KOPT-K1 (cell line): ENCODE results near the gene LTBP2.

Experiments used
- H3K27ac ChIP-seq: fragments of 200-600 bp; sonication (generic); 2 replicates; pipeline ENCODE4 v1.5.1; 2016; ENCODE audit warnings: antibody characterized with exemption, mild to moderate bottlenecking, low read depth, low read length; ENCODE audit not compliant: poor library complexity, severe bottlenecking
- H3K36me3 ChIP-seq: fragments of 200-600 bp; sonication (generic); 2 replicates; pipeline ENCODE4 v1.5.1; 2017; ENCODE audit warnings: antibody characterized with exemption, mild to moderate bottlenecking, low read length, moderate library complexity; ENCODE audit not compliant: insufficient read depth
- H3K9me3 ChIP-seq: fragments of 200-600 bp; sonication (generic); 2 replicates; pipeline ENCODE4 v1.5.1; 2017; ENCODE audit warnings: antibody characterized with exemption, low read length, mild to moderate bottlenecking; ENCODE audit not compliant: insufficient read depth, poor library complexity, severe bottlenecking

LTBP2 gene

GRCh38 chr14:74518221-74518620 is 93.8 kb downstream of the LTBP2 start:
- H3K27ac ChIP-seq, result no peak overlapping the region
- H3K36me3 ChIP-seq, result no peaks in the 10 kb centered on the region
- no peaks in the 10 kb centered on the region for H3K9me3 ChIP-seq

GRCh38 chr14:74517731-74518130 is 94.3 kb downstream of the LTBP2 start:
- Histone ChIP-seq H3K27ac (no peak overlapping the region), H3K36me3 (no peaks in the 10 kb centered on the region)

GRCh38 chr14:74516451-74517160 is 95.4 kb downstream of the LTBP2 start:
- Histone ChIP-seq H3K9me3 (no peaks in the 10 kb centered on the region), H3K27ac (no peak overlapping the region), H3K36me3 (no peaks in the 10 kb centered on the region)

More at GRCh38 chr14:74517731-74518130, 94.3 kb downstream of the LTBP2 start:
- no peaks in the 10 kb centered on the region for H3K9me3 ChIP-seq

- no peaks in the 10 kb centered on the region for H3K9me3 ChIP-seq
Measured at GRCh38 chr14:74515891-74516412, 96.1 kb downstream of the LTBP2 start.

GRCh38 chr14:74514471-74514941 is 97.5 kb downstream of the LTBP2 start:
- Histone ChIP-seq H3K9me3 (no peaks in the 10 kb centered on the region), H3K27ac (no peak overlapping the region), H3K36me3 (no peaks in the 10 kb centered on the region)

More at GRCh38 chr14:74515891-74516412, 96.1 kb downstream of the LTBP2 start:
- H3K36me3 ChIP-seq, result no peaks in the 10 kb centered on the region
- no peak overlapping the region for H3K27ac ChIP-seq

- Histone ChIP-seq H3K27ac (no peak overlapping the region), H3K9me3 (no peaks in the 10 kb centered on the region), H3K36me3 (no peaks in the 10 kb centered on the region)
Measured at GRCh38 chr14:74511966-74512830, 99.8 kb downstream of the LTBP2 start.

- H3K9me3 ChIP-seq, result no peaks in the 10 kb centered on the region
- H3K27ac ChIP-seq, result no peak overlapping the region
- H3K36me3 ChIP-seq, result no peaks in the 10 kb centered on the region
Measured at GRCh38 chr14:74510959-74511409, 101.1 kb downstream of the LTBP2 start.

- Histone ChIP-seq H3K36me3 (no peaks in the 10 kb centered on the region), H3K27ac (no peak overlapping the region)
Measured at GRCh38 chr14:74510223-74510931, 101.7 kb downstream of the LTBP2 start.

GRCh38 chr14:74509587-74510222 is 102.3 kb downstream of the LTBP2 start:
- Histone ChIP-seq H3K27ac (no peak overlapping the region), H3K36me3 (no peaks in the 10 kb centered on the region), H3K9me3 (no peaks in the 10 kb centered on the region)

More at GRCh38 chr14:74510223-74510931, 101.7 kb downstream of the LTBP2 start:
- no peaks in the 10 kb centered on the region for H3K9me3 ChIP-seq

- H3K27ac ChIP-seq, result no peak overlapping the region
- no peaks in the 10 kb centered on the region for H3K9me3 ChIP-seq
- no peaks in the 10 kb centered on the region for H3K36me3 ChIP-seq
Measured at GRCh38 chr14:74508844-74509428, 103.1 kb downstream of the LTBP2 start.

- H3K36me3 ChIP-seq, result no peaks in the 10 kb centered on the region
- H3K27ac ChIP-seq, result no peak overlapping the region
- H3K9me3 ChIP-seq, result no peaks in the 10 kb centered on the region
Measured at GRCh38 chr14:74508292-74508731, 103.7 kb downstream of the LTBP2 start.

- no peak overlapping the region for H3K27ac ChIP-seq
- H3K36me3 ChIP-seq, result no peaks in the 10 kb centered on the region
- H3K9me3 ChIP-seq, result no peaks in the 10 kb centered on the region
Measured at GRCh38 chr14:74507840-74508239, 104.2 kb downstream of the LTBP2 start.

- Histone ChIP-seq H3K27ac (no peak overlapping the region), H3K9me3 (no peaks in the 10 kb centered on the region), H3K36me3 (no peaks in the 10 kb centered on the region)
Measured at GRCh38 chr14:74507085-74507484, 105.0 kb downstream of the LTBP2 start.

GRCh38 chr14:74506411-74506851 is 105.6 kb downstream of the LTBP2 start:
- Histone ChIP-seq H3K27ac (no peak overlapping the region), H3K9me3 (no peaks in the 10 kb centered on the region), H3K36me3 (no peaks in the 10 kb centered on the region)
